Liver (tissue), 3 donors: Measurements from ENCODE around the gene CACNB1.

Experiments used
- CTCF ChIP-seq: fragments of 150-350 bp; IDR thresholded peaks from 2 replicates; pipeline ENCODE4 v1.5.1; 2017; ENCODE audit warnings: improper control_type of control experiment, low read depth, low read length; ENCODE audit not compliant: missing input control
- FOXA1 ChIP-seq: IDR thresholded peaks from 2 replicates; pipeline ENCODE4 v1.6.1; 2016; ENCODE audit warnings: antibody characterized with exemption
- FOXA2 ChIP-seq: IDR thresholded peaks from 2 replicates; pipeline ENCODE4 v1.6.1; 2016; ENCODE audit warnings: antibody characterized with exemption
- GABPA ChIP-seq, 2 donors: IDR thresholded peaks in 1 of 2; conservative IDR thresholded peaks in 1 of 2; 2 replicates each; pipeline ENCODE4 v1.6.1; 2016; ENCODE audit warnings: antibody characterized with exemption in 2 of 2, mild to moderate bottlenecking in 1 of 2, moderate library complexity in 1 of 2
- JUND ChIP-seq, 2 donors: IDR thresholded peaks; 2 replicates each; pipeline ENCODE4 v1.6.1; 2016; ENCODE audit warnings: antibody characterized with exemption in 2 of 2
- RAD21 ChIP-seq, 2 donors: IDR thresholded peaks; 2 replicates each; pipeline ENCODE4 v1.6.1; 2016; ENCODE audit warnings: antibody characterized with exemption in 2 of 2, mild to moderate bottlenecking in 2 of 2
- REST ChIP-seq: IDR thresholded peaks from 2 replicates; pipeline ENCODE4 v1.6.1; 2016; ENCODE audit warnings: antibody characterized with exemption, mild to moderate bottlenecking
- RXRA ChIP-seq, 2 donors: IDR thresholded peaks; 2 replicates each; pipeline ENCODE4 v1.6.1; 2017 to 2018; ENCODE audit warnings: antibody characterized with exemption in 2 of 2, mild to moderate bottlenecking in 1 of 2
- SP1 ChIP-seq: IDR thresholded peaks from 2 replicates; pipeline ENCODE4 v1.6.1; 2018; ENCODE audit warnings: antibody characterized with exemption, mild to moderate bottlenecking
- TAF1 ChIP-seq: conservative IDR thresholded peaks from 2 replicates; pipeline ENCODE4 v1.6.1; 2016; ENCODE audit warnings: antibody characterized with exemption, mild to moderate bottlenecking
- YY1 ChIP-seq: IDR thresholded peaks from 2 replicates; pipeline ENCODE4 v1.6.1; 2016; ENCODE audit warnings: antibody characterized with exemption, mild to moderate bottlenecking
- TF ChIP-seq, protein P1 (sequence below): IDR thresholded peaks from 2 replicates; pipeline ENCODE4 v1.6.1; 2016; ENCODE audit warnings: antibody characterized with exemption
- TF ChIP-seq, protein P2 (sequence below): IDR thresholded peaks from 2 replicates; pipeline ENCODE4 v1.6.1; 2016; ENCODE audit warnings: antibody characterized with exemption
- TF ChIP-seq, protein P3 (sequence below): IDR thresholded peaks from 2 replicates; pipeline ENCODE4 v1.6.1; 2016; ENCODE audit warnings: antibody characterized with exemption
- donor health status: healthy.
- donor health status: healthy.

- no peak for TF ChIP-seq REST
- no peak for TF ChIP-seq CTCF
- no peak for TF ChIP-seq GABPA (IDR thresholded peaks at IDR 0.05 in 1 of 2, conservative IDR thresholded peaks at IDR 0.05 in 1 of 2)
- no peak for TF ChIP-seq YY1
- no peak for TF ChIP-seq RXRA (IDR thresholded peaks at IDR 0.05)
- TF ChIP-seq JUND (IDR thresholded peaks at IDR 0.05), result no peak
- no peak for TF ChIP-seq TAF1
- TF ChIP-seq RAD21 (IDR thresholded peaks at IDR 0.05), result no peak
- TF ChIP-seq, protein P1, sequence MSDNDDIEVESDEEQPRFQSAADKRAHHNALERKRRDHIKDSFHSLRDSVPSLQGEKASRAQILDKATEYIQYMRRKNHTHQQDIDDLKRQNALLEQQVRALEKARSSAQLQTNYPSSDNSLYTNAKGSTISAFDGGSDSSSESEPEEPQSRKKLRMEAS, result no peak
- TF ChIP-seq SP1, result no peak
- TF ChIP-seq, protein P2, sequence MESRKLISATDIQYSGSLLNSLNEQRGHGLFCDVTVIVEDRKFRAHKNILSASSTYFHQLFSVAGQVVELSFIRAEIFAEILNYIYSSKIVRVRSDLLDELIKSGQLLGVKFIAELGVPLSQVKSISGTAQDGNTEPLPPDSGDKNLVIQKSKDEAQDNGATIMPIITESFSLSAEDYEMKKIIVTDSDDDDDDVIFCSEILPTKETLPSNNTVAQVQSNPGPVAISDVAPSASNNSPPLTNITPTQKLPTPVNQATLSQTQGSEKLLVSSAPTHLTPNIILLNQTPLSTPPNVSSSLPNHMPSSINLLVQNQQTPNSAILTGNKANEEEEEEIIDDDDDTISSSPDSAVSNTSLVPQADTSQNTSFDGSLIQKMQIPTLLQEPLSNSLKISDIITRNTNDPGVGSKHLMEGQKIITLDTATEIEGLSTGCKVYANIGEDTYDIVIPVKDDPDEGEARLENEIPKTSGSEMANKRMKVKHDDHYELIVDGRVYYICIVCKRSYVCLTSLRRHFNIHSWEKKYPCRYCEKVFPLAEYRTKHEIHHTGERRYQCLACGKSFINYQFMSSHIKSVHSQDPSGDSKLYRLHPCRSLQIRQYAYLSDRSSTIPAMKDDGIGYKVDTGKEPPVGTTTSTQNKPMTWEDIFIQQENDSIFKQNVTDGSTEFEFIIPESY, result no peak
- TF ChIP-seq, protein P3, sequence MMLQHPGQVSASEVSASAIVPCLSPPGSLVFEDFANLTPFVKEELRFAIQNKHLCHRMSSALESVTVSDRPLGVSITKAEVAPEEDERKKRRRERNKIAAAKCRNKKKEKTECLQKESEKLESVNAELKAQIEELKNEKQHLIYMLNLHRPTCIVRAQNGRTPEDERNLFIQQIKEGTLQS, result no peak
- TF ChIP-seq FOXA2, result no peak
- TF ChIP-seq FOXA1, result no peak
Measured at GRCh38 chr17:39131616-39132015, 65.9 kb downstream of the CACNB1 start.
